ENCODE data around the gene PRPF8.
"Not testable (repeated sequence)": the region's sequence is repeated elsewhere in the genome, so short reads cannot be mapped to it uniquely, and the experiment has no call there.

PRPF8 gene
- 402 to 656 (median 485) reads per million in 4 experiments for total RNA-seq

DNA sequence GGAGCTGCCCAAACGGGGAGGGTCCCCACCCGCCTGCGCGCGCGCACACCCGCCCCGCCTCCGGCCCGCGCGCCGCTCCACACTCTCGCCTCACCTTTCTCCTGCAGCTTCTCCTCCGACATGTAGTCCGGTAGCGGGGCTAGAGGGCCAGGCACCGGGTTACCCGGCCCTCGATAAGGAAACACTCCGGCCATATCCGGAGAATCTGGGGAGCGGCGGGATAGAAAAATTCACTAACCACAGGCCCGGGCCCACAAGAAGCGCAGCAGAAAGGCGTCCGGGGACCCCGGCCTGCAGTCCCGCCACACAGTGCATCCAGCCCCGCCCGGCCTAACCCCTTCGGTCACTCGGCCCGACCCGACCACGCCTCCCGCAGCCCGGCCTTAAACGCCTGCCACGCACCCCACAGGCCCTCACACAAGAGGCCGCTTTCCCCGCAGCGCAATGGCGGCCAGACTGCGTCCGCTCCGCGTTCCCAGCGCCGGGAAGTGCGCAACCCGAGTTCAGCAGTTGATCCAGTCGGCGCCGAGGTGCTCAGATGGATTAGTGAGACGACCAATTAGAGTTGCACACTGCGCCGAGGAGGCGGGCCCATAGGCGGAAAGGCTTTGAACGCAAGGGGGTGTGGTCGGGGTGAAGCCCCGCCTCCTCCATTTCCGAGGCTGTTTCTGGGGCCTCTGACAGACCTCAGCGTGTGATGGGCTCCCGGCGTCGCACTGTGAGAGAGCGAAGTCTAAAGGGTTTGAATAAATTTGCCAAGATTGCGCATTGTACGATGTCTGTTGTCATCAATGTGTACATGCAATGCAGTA, at the start of gene PRPF8:
Gene PRPF8, minus strand, starts transcription at position 490 of the 812 bp plus-strand sequence. Its CDS starts 296 bp downstream, at position 194.
- DNase-seq = peak; percentile 98

GRCh38 chr17:1733759-1734158, 49.1 kb upstream of the PRPF8 start:
- no peak for DNase-seq

DNA sequence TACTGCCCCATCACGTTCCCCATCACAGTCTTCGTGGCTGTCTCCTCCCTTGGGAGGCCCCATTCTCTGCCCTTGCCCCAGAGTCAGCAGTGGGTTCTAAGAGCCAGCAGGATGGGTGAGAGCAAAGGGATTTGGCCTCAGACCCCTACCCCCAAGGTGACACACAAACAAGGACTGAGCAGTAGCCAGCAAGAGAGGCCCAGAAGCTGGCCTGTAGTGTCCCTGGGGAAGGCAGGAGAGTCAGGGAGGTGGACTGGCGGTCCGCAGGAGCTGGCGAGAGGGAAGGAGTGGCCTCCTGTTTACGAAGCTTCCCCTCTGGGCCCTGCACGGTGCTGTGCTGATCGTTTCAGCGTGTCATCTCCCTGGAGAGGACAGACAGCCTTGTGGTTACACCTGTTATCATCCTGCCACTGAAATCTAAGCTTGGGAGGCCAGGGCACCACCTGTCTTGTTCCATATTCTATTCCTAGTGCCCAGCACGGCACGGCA, 48.2 kb upstream of the PRPF8 start:
- DNase-seq = no peak

DNA sequence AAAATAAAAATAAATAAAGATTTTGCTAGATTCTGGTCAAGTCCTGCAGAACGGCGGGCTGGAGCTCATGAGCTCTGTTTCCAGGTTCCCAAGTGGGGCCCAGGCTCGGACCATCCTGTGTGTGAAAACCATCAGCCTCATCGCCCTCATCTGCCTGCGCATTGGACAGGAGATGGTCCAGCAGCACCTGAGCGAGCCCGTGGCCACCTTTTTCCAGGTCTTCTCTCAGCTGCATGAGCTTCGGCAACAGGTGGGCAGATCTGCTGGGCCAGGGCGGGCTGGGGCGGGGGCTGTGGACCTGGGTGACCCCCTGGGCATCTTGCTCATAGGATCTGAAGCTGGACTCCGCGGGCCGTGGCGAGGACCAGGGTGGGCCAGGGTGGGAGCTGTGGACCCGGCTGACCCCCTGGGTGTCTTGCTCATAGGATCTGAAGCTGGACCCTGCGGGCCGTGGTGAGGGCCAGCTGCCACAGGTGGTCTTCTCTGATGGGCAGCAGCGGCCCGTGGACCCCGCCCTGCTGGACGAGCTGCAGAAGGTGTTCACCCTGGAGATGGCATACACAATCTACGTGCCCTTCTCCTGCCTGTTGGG, 47.7 kb upstream of the PRPF8 start:
- DNase-seq = no peak

DNA sequence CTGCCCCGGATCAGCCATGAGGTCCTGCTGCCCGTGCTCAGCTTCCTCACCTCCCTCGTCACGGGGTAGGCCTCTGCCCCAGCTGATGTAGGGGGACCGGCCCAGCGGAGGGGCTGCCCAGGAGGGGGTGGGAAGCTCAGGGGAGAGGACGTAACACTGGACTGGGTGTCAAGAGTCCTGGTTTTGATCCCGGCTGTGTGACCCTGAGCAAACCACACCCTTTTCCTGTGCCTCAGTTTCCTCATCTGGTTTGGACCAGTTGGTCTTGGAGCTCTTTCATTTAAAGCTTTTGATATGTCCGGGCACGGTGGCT, 46.5 kb upstream of the PRPF8 start:
- DNase-seq = no peak

DNA sequence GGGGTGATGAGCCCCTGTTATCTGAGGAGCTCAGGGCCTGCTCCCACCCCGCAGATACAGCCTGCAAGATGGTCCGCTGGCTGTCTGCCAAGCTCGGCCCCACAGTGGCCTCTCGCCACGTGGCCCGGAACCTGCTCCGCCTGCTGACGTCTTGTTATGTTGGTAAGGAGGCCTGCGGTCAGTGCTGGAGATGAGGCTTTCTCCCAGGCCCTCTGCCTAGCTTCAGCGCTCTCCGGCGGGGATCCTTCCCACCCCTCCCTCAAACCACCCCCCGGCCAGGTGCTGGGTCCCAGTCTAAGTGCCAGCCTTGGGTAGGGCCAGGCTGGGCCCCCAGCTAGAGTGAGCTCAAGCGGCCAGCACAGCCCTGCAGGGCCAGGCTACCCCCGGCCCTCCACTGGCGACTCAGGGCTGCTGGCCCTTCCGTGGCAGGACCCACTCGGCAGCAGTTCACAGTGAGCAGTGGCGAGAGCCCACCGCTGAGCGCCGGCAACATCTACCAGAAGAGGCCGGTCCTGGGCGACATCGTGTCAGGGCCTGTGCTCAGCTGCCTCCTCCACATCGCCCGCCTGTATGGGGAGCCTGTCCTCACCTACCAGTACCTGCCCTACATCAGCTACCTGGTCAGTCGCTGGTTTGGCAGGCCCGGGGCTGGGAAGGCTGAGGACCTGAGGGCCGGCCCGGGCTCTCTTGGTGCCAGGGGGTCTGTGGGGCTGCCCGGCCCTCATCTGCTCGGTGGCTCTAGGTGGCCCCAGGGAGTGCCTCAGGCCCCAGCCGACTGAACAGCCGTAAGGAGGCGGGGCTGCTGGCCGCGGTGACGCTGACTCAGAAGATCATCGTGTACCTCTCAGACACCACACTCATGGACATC, 45.9 kb upstream of the PRPF8 start:
- DNase-seq = no peak

GRCh38 chr17:1729966-1730325, 45.3 kb upstream of the PRPF8 start:
- no peak for DNase-seq

- DNase-seq = no peak
Measured at GRCh38 chr17:1727876-1728630, 43.4 kb upstream of the PRPF8 start.

GRCh38 chr17:1727258-1727789, 42.7 kb upstream of the PRPF8 start:
- no peak for DNase-seq

- no peak for DNase-seq
Measured at GRCh38 chr17:1726626-1727257, 42.1 kb upstream of the PRPF8 start.

DNA sequence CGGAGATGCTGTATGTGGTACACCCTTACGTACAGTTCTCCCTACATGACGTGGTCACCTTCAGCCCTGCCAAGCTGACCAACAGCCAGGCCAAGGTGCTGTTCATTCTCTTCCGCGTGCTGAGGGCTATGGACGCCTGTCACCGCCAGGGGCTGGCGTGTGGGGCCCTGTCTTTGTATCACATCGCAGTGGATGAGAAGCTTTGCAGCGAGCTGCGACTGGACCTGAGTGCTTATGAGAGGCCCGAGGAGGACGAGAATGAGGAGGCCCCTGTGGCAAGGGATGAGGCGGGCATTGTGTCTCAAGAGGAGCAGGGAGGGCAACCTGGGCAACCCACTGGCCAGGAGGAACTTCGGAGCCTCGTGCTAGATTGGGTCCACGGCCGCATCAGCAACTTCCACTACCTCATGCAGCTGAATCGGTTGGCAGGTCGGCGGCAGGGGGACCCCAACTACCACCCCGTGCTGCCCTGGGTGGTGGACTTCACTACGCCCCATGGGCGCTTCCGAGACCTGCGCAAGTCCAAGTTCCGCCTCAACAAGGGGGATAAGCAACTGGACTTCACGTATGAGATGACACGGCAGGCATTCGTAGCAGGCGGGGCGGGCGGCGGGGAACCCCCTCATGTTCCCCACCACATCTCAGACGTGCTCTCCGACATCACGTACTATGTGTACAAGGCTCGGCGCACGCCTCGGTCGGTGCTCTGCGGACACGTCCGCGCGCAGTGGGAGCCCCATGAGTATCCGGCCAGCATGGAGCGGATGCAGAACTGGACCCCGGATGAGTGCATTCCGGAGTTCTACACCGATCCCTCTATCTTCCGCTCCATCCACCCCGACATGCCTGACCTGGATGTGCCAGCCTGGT, 41.2 kb upstream of the PRPF8 start:
- no peak for DNase-seq

- DNase-seq = no peak
Measured at GRCh38 chr17:1724869-1725641, 40.4 kb upstream of the PRPF8 start.

- peak; percentile 67 for DNase-seq
Measured at GRCh38 chr17:1724351-1724868, 39.7 kb upstream of the PRPF8 start, which contains the start of gene WDR81. TSS of gene WDR81 (plus strand) at chr17:1724704. CDS start at chr17:1724960, 256 bp downstream.

DNA sequence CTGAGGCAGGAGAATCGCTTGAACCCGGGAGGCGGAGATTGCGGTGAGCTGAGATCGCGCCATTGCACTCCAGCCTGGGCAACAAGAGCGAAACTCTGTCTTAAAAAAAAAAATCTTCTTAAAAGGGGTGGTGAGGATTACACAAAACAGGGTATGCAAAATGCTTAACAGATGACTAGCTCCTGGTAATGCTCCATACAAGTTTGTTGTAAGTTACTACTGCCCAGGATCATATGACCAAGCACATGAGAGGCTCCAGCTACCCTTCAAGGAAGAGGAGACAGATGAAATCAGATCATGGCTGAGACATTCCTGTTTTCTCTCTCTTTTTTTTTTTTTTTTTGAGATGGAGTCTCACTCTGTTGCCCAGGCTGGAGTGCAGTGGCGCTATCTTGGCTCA, 37.4 kb upstream of the PRPF8 start:
- not testable (repeated sequence) for DNase-seq

DNA sequence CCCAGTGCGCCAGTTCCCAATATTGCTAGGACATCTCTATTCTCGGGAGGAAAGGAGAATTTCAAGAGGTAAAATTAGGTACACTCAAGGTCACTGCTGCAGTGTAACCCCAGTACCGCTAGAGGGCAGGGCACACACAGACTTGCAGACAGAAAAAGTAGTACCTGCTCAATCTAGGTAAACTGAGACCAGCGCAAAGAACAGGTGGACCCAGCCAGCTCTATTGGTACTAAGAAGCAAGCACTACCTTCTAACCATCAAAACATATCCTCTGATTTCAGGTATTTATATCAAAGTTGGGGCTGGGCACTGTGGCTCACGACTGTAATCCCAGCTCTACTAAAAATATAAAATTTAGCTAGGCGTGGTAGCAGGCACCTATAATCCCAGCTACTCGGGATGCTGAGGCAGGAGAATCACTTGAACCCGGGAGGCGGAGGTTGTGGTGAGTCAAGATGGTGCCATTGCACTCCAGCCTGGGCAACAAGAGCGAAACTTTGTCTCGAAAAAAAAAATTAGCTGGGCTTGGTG, 36.3 kb upstream of the PRPF8 start:
- peak; percentile 58 for DNase-seq

DNA sequence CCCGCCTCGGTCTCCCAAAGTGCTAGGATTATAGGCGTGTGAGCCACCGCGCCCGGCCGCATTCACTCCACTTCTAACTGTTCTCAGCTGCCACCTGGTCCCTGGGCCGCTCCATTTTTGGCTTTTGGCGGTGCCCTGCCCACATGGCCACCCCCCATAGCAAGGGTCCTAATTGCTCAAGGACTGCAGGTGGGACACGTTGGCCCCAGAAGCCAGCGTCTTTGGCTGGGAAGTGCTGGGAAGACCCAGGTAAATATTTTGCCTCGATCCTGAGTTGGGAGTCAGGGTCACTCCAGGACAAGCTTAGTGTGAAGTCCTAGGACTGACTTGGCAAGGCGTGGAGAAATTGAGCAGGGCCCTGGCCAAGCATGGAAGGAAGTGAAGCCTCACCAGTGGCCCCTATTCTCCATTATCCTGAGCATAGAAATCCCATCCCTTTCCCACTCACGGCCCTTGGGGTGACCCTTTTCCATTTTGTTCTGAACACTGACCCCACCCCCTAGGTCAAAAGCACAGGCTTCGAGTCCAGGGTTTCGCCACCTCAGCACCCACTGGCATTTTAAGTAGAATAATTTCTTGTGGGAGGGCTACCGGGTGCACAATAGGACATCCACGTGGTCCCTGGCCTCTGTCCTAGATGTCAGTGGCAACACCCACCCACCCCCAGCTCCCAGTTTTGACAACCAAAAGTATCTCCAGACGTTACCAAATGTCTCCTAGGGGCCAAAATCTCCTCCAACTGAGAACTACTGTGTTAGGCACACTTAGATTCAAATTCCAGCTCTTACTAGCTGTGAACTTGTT, 33.9 kb upstream of the PRPF8 start:
- DNase-seq = no peak

DNA sequence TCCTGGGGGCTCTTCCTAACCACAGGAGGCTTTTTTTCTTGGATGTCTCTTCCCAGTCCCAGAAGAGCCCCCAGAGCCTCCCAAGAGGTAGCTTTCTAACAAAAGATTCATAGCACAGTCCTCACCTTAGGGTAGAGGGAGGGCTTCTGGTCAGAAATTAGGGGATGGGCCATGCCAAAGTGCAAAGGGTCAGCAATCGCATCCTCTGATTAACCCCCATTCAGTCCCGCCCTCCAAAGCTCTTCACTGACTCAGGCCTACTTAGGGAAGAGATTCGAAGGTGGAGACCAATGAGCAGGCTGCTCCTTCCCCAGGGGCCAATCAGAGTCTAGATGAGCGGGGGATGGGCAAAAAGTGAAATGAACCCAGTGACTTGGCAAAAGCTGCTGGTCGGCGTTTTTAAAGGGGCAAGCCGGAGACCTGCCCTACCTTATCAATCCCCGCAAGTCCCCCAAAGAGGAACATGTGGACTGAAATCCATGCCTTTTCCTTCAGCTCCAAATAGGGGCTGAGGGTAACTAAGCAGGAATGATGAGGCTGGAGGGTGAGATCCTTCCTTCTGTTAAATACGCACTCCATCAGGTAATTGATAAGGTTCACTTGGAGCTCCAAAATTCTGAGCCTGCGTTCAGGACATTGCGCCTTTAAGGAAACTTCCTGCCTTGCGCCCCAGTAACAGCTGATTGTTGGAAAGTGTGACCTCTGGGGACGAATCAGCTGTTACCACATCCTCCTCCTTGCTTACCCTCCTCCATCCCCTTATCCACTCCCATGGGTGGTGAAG, 32.4 kb upstream of the PRPF8 start:
- peak; percentile 65 for DNase-seq
